HepG2 (cell line): ENCODE measurements around the gene PPP1R9B. TPM values are rescaled to one million over a fixed set of nuclear protein-coding genes. Genes with fewer than 3 reads are reported as not detected.

Experiments used
- FOSL2 ChIP-seq: sonication (generic); formaldehyde crosslinking; IDR thresholded peaks from 2 replicates; pipeline ENCODE4 v1.4.0; 2020; ENCODE audit warnings: missing genetic modification reagents
- FOXA3 ChIP-seq: IDR thresholded peaks from 2 replicates; pipeline ENCODE4 v1.6.1; 2016; ENCODE audit warnings: missing genetic modification reagents, missing compliant biosample characterization
- ISL2 ChIP-seq: sonication (generic); formaldehyde crosslinking; IDR thresholded peaks from 2 replicates; pipeline ENCODE4 v1.5.0; 2020; ENCODE audit warnings: missing genetic modification reagents
- KAT8 ChIP-seq: IDR thresholded peaks from 2 replicates; pipeline ENCODE4 v1.6.1; 2016; ENCODE audit warnings: missing genetic modification reagents, missing compliant biosample characterization
- LCORL ChIP-seq, 2 experiments: fragments of 450-650 bp in 1 of 2; sonication (generic) in 1 of 2; formaldehyde crosslinking in 1 of 2; IDR thresholded peaks; 2 replicates each; pipeline versions ENCODE4 v1.5.0 to v1.6.1; 2017 to 2020; ENCODE audit warnings: antibody characterized with exemption in 1 of 2, missing genetic modification reagents in 1 of 2
- MIER2 ChIP-seq: IDR thresholded peaks from 2 replicates; pipeline ENCODE4 v1.6.1; 2016; ENCODE audit warnings: missing biosample characterization, missing genetic modification reagents
- NCOA2 ChIP-seq: sonication (generic); formaldehyde crosslinking; IDR thresholded peaks from 2 replicates; pipeline ENCODE4 v1.8.0; 2022; ENCODE audit warnings: inconsistent platforms
- NCOA5 ChIP-seq: sonication (generic); formaldehyde crosslinking; IDR thresholded peaks from 2 replicates; pipeline ENCODE4 v1.4.0; 2020; ENCODE audit warnings: missing genetic modification reagents
- RBM22 ChIP-seq: fragments of 200-400 bp; formaldehyde crosslinking; optimal IDR thresholded peaks from 2 replicates; pipeline ENCODE3; 2017; ENCODE audit warnings: mild to moderate bottlenecking, low read length, moderate library complexity
- RXRB ChIP-seq: IDR thresholded peaks from 2 replicates; pipeline ENCODE4 v1.6.1; 2016; ENCODE audit warnings: borderline replicate concordance, missing genetic modification reagents, missing compliant biosample characterization
- SALL1 ChIP-seq: sonication (generic); formaldehyde crosslinking; IDR thresholded peaks from 2 replicates; pipeline ENCODE4 v1.8.0; 2022; ENCODE audit warnings: mild to moderate bottlenecking, missing genetic modification reagents
- ZNF121 ChIP-seq: sonication (generic); formaldehyde crosslinking; IDR thresholded peaks from 2 replicates; pipeline ENCODE4 v1.5.0; 2020; ENCODE audit warnings: mild to moderate bottlenecking, missing genetic modification reagents
- polyA plus RNA-seq, 8 experiments: library from polyadenylated mRNA; depleted of rRNA in 3 of 8; stranded (reverse) in 7 of 8; unstranded in 1 of 8; fragments of >200 nt; fragmentation: Illumina TruSeq in 4 of 8; extraction: Trizol in 4 of 8; gene quantifications; 2 replicates each; pipeline versions ENCODE4 v1.2.1 to v1.2.3, GENCODE V29; 2011 to 2016; ENCODE audit warnings: low read depth in 4 of 8, missing spikeins in 1 of 8, mixed read lengths in 1 of 8; ENCODE audit not compliant: insufficient read depth in 1 of 8
- total RNA-seq, 5 experiments: library from RNA; depleted of rRNA; stranded (reverse); fragments of >200 nt; fragmentation: Illumina TruSeq; extraction: Trizol; gene quantifications; 2 replicates each; pipeline ENCODE4 v1.2.3, GENCODE V29; 2016; ENCODE audit warnings: low read depth in 1 of 5
- TF ChIP-seq, protein P1 (sequence below): sonication (generic); formaldehyde crosslinking; IDR thresholded peaks from 2 replicates; pipeline ENCODE4 v1.8.0; 2022; ENCODE audit warnings: missing genetic modification reagents, mild to moderate bottlenecking, moderate library complexity, borderline replicate concordance
- TF ChIP-seq, protein P2 (sequence below): sonication (generic); formaldehyde crosslinking; IDR thresholded peaks from 2 replicates; pipeline ENCODE4 v1.4.0; 2020; ENCODE audit warnings: missing genetic modification reagents
- TF ChIP-seq, protein P3 (sequence below), 2 experiments: sonication (generic) in 1 of 2; formaldehyde crosslinking in 1 of 2; IDR thresholded peaks; 2 replicates each; pipeline versions ENCODE4 v1.4.0 to v1.6.1; 2016 to 2020; ENCODE audit warnings: borderline replicate concordance in 1 of 2, low read depth in 1 of 2, mild to moderate bottlenecking in 1 of 2, missing genetic modification reagents in 1 of 2
- TF ChIP-seq, protein P4 (sequence below), 2 experiments: sonication (generic) in 1 of 2; formaldehyde crosslinking in 1 of 2; IDR thresholded peaks; 2 replicates each; pipeline versions ENCODE4 v1.5.1 to v1.6.1; 2011 to 2020; ENCODE audit warnings: borderline replicate concordance in 1 of 2, low read depth in 1 of 2, low read length in 1 of 2, mild to moderate bottlenecking in 1 of 2, missing genetic modification reagents in 1 of 2, moderate library complexity in 1 of 2

PPP1R9B gene
- total and polyA plus RNA-seq, 2 of the 13 experiments (the other 11 are each of a cell fraction or from before 2014, with no cell fraction given) = 9.4 to 15.8 TPM

DNA sequence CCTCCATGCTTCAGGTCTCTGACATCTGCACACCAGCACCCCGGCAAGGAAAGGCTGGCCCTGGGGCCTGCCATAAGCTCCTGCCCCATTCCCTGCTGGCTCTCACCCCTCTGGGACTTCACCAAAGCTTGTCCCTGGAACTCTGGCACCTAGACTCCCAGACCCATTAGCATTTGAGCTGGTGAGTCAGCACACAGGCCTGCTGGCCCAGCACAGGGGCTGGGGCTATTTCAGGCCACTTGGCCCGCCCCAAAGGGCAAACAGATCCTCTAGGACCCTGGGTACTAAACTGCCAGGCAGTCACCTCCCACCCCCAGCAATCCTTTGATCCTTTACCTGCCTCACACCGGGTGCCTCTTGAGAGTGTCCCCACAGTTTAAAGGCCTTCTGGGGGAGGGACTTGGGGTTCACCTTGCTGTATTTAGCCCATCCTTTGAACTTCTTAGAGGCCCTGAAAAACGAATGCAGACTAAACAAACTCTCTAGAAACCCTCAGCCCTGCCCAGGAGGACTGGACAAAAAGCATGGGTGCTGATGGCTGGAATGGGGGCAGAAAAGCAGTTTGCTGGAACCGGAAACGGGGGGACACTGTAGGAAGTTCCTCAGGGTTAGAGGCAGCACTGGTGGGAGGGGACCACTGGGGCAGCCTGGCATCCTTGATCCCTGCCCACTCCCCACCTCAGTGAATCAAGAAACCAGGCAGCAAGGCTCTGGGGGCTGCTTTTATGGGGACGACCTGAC is 17.3 kb downstream of the PPP1R9B start (continued):
- TF ChIP-seq ZNF121 (CRISPR knock-in tag) = 0 out of 2 replicates have a peak, but pooled peaks have one; percentile 9
- peak; percentile 63; the same call in 1 of the 2 replicates for TF ChIP-seq SALL1 (CRISPR knock-in tag)
- peak; percentile 26 for TF ChIP-seq RBM22
- TF ChIP-seq, protein P1, sequence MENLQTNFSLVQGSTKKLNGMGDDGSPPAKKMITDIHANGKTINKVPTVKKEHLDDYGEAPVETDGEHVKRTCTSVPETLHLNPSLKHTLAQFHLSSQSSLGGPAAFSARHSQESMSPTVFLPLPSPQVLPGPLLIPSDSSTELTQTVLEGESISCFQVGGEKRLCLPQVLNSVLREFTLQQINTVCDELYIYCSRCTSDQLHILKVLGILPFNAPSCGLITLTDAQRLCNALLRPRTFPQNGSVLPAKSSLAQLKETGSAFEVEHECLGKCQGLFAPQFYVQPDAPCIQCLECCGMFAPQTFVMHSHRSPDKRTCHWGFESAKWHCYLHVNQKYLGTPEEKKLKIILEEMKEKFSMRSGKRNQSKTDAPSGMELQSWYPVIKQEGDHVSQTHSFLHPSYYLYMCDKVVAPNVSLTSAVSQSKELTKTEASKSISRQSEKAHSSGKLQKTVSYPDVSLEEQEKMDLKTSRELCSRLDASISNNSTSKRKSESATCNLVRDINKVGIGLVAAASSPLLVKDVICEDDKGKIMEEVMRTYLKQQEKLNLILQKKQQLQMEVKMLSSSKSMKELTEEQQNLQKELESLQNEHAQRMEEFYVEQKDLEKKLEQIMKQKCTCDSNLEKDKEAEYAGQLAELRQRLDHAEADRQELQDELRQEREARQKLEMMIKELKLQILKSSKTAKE (CRISPR knock-in tag) = peak; percentile 30; the same call in 1 of the 2 replicates
- TF ChIP-seq, protein P2, sequence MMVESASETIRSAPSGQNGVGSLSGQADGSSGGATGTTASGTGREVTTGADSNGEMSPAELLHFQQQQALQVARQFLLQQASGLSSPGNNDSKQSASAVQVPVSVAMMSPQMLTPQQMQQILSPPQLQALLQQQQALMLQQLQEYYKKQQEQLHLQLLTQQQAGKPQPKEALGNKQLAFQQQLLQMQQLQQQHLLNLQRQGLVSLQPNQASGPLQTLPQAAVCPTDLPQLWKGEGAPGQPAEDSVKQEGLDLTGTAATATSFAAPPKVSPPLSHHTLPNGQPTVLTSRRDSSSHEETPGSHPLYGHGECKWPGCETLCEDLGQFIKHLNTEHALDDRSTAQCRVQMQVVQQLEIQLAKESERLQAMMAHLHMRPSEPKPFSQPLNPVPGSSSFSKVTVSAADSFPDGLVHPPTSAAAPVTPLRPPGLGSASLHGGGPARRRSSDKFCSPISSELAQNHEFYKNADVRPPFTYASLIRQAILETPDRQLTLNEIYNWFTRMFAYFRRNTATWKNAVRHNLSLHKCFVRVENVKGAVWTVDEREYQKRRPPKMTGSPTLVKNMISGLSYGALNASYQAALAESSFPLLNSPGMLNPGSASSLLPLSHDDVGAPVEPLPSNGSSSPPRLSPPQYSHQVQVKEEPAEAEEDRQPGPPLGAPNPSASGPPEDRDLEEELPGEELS (CRISPR knock-in tag) = peak; percentile 32; the same call in 1 of the 2 replicates
- peak; percentile 10; the same call in 1 of the 2 replicates for TF ChIP-seq FOXA3 (CRISPR knock-in tag)
- TF ChIP-seq KAT8 (CRISPR knock-in tag) = peak; percentile 42
- TF ChIP-seq MIER2 (CRISPR knock-in tag) = peak; percentile 53; the same call in 1 of the 2 replicates
- no peak; the same call in 1 of the 2 replicates for TF ChIP-seq LCORL (IDR thresholded peaks at IDR 0.05)
- TF ChIP-seq LCORL (CRISPR knock-in tag; IDR thresholded peaks at IDR 0.05) = peak; percentile 92
- TF ChIP-seq FOSL2 (CRISPR knock-in tag) = peak; percentile 91
- TF ChIP-seq, protein P3, sequence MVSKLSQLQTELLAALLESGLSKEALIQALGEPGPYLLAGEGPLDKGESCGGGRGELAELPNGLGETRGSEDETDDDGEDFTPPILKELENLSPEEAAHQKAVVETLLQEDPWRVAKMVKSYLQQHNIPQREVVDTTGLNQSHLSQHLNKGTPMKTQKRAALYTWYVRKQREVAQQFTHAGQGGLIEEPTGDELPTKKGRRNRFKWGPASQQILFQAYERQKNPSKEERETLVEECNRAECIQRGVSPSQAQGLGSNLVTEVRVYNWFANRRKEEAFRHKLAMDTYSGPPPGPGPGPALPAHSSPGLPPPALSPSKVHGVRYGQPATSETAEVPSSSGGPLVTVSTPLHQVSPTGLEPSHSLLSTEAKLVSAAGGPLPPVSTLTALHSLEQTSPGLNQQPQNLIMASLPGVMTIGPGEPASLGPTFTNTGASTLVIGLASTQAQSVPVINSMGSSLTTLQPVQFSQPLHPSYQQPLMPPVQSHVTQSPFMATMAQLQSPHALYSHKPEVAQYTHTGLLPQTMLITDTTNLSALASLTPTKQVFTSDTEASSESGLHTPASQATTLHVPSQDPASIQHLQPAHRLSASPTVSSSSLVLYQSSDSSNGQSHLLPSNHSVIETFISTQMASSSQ (IDR thresholded peaks at IDR 0.05; ENCODE audit: low read depth) = no peak
- TF ChIP-seq, protein P3 (CRISPR knock-in tag; IDR thresholded peaks at IDR 0.05; ENCODE audit: borderline replicate concordance) = peak; percentile 27; the same call in 1 of the 2 replicates
- peak; percentile 90 for TF ChIP-seq RXRB
- TF ChIP-seq NCOA5 (CRISPR knock-in tag) = no peak
- peak; percentile 72; the same call in 1 of the 2 replicates for TF ChIP-seq NCOA2 (CRISPR knock-in tag)
- TF ChIP-seq, protein P4, sequence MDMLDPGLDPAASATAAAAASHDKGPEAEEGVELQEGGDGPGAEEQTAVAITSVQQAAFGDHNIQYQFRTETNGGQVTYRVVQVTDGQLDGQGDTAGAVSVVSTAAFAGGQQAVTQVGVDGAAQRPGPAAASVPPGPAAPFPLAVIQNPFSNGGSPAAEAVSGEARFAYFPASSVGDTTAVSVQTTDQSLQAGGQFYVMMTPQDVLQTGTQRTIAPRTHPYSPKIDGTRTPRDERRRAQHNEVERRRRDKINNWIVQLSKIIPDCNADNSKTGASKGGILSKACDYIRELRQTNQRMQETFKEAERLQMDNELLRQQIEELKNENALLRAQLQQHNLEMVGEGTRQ (IDR thresholded peaks at IDR 0.05; ENCODE audit: low read depth, low read length) = no peak
- TF ChIP-seq, protein P4 (CRISPR knock-in tag; IDR thresholded peaks at IDR 0.05; ENCODE audit: borderline replicate concordance) = no peak
- peak; percentile 72 for TF ChIP-seq ISL2 (CRISPR knock-in tag)
